GM19328 (cell line): ENCODE results near the gene TMEM184B.
"Not testable (repeated sequence)": the region's sequence is repeated elsewhere in the genome, so short reads cannot be mapped to it uniquely, and the experiment has no call there.

ENCODE experiments used
- ATAC-seq: cut with Tn5 transposase; IDR thresholded peaks from one replicate; pipeline ENCODE4 v1.9.1; 2021; ENCODE audit warnings: mild to moderate bottlenecking, moderate library complexity; ENCODE audit not compliant: unreplicated experiment

Gene TMEM184B

GRCh38 chr22:38249803-38250642 is 22.8 kb downstream of the TMEM184B start:
- ATAC-seq = no peak

- ATAC-seq = no peak
These were observed 23.5 kb downstream of the TMEM184B start for GRCh38 chr22:38249301-38249700.

DNA sequence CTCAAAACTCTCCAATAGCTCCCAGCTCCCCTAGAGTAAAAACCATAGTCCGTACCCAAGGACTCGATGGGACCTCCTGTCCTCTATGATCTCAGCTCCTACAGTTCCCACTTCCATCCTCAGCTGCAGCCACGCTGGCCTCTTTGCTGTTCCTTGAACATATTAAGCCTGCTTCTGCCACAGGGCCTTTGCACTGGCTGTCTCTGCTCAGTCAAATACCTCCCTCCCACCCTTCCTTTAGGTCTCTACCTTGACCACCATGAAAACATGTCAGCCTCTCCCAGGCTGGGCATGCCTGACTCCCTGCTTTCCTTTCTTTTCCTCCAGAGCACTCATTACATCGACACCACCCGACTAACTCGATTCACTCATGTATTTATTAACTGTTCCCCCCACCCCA is 24.5 kb downstream of the TMEM184B start:
- ATAC-seq = no peak

- no peak for ATAC-seq
These were observed 25.1 kb downstream of the TMEM184B start for GRCh38 chr22:38247713-38248112.

DNA sequence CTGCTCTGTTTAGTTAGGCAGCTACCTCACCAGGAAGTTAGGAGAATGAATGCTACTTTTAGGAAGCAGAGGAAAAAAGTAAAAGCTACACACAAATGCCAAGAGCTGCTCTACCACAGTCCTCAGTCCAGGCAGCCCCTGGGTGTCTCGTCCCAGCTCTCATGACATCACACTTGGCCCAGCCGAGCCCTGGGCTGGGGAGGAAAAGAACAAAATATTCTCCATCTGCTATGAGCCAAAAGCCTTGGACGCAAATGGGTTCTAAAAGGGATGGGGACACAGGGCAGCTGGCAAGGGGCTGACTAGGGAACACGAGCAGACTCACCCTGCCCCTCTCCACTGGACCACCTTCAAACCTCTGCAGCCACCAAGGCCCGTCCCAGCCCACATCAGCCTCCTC is 26.1 kb downstream of the TMEM184B start:
- no peak for ATAC-seq

GRCh38 chr22:38246046-38246658 is 26.7 kb downstream of the TMEM184B start:
- no peak for ATAC-seq

- ATAC-seq = no peak
These were observed 28.7 kb downstream of the TMEM184B start for GRCh38 chr22:38244106-38244505.

DNA sequence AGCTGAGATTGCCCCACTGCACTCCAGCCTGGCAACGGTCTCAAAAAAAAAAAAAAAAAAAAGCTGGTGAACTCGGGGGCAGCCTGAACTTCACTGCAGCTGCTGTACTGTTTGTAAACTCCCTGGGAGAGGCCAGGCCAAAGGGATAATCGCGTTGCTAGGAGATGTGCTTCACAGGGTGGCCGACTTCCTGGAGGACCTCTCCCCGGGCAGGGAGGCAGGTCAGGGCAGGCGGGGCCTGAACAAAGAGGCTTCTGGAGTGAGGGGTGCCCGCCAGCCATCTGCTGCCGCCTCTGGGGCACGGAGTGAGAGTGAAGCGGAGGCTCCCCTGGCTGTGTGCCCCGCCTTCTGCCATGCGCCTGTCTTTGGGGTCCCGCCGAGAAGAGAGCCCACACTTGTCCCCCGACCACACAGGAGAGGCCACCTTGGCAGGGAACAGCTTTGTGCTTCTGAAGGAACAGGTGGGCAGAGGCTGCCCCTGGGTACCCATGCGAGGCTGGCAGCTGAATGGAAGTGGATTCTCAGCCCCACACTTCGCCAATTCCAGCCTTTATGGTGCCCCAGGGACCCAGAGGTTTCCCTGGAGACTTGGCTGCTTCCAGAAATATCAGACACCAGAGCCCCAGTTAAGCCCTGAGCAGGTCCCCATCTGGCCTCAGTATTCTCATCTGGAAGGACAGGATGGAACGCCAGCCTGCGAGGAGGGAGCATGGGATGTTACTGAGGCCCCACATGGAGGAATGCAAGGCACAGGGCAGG is 29.6 kb downstream of the TMEM184B start:
- no peak for ATAC-seq

DNA sequence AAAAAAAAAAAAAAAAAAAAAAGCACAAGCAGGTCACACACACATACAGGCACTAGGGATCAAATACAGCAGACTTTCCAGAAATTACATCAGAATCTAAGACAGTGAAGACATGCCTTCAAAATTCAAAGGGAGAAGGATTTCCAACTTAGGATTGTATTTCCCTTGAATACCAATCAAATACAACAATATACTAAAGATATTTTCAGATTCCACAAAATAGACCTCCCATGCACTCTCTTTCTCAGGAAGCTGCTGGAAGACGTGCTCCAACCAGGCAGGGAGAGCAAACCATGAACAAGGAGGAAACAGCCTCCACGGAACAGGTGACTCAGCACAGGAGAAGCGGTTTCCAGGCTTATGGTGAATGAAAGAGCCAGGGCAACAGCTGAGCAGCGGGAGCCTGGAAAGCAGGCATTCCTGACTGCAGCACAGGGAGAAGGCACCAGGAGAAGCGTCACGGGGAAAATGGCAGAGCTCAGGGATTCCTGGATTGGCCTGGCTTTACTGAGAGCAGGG is 32.0 kb downstream of the TMEM184B start:
- ATAC-seq = no peak

DNA sequence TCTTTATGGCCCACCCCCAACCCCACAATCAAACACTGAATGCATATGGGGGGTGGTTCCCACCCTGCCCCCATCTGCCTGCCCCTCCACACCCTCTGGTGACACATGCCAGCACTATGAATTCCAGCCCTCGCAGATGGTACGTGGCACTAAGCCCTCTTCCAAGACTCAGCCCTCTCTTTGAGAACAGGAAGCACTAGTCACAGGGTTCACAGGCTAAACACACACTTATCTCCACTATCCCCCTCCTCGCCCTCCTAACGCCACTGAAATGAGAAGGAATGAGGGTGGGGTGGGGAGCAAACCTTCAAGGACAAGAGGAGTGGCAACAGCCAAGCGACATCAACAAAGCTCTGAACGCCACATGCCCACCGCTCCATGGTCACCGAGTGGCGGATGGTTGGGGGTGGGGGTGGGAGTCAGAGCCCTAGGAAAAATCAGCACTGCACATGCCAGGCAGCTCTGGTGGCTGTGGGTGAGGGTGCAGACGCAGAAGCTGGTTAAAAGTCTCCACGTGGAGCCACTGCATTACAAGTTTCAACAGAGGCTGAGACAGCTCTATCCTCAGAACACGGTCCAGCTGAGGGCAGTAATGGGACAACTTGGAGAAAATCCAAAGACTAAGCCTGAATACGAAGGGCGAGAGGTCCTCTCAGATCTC is 33.6 kb downstream of the TMEM184B start:
- ATAC-seq = no peak

- no peak for ATAC-seq
These were observed 34.2 kb downstream of the TMEM184B start for GRCh38 chr22:38238519-38239071.

- ATAC-seq = no peak
These were observed 36.0 kb downstream of the TMEM184B start for GRCh38 chr22:38236786-38237185.

DNA sequence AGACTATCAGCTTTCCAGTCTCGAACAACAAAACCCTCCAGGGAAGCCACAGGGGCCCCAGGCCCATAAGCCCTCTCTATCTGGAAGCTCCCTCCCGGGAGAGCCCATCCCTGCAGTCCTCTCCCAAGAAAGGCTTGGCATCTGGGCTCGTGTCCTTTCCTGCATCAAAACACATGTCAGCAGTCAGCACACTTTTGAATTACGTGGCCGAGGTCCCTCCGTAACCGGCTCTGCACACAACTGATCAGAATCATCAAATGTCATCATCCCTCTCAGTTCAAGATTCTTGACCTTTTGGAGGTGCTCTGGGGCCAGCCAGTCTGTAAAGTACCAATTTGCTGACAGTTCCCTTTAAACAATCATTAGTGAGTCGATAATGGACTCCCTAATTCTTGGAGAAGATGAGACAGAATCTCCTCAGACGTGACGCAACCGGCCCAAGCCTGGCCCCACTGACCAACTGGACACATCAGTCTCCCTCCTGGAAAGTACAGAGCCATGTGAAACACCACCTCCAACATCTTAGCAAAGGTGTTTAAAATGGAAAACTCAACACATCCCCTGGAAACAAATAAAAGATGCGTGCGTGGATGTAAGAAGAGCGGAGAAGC is 37.5 kb downstream of the TMEM184B start:
- no peak for ATAC-seq

DNA sequence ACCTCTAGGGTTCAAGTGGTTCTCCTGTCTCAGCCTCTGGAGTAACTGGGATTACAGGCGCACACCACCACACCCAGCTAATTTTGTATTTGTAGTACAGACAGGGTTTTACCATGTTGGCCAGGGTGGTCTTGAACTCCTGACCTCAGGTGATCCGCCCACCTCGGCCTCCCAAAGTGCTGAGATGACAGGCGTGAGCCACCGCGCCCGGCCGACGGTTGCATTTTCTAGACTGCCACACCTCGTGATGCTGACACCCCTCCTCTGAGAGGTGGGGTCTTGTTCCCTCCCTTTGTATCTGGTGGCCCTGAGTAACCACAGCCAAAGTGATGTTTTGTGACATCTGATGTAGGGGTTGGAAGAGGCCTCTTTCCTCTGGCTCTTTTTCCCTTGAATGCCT is 39.0 kb downstream of the TMEM184B start:
- ATAC-seq = not testable (repeated sequence)

GRCh38 chr22:38233427-38233826 is 39.4 kb downstream of the TMEM184B start:
- ATAC-seq = no peak

GRCh38 chr22:38232196-38232595 is 40.6 kb downstream of the TMEM184B start:
- no peak for ATAC-seq

GRCh38 chr22:38230916-38231315 is 41.9 kb downstream of the TMEM184B start:
- ATAC-seq = no peak

GRCh38 chr22:38230108-38230825 is 42.5 kb downstream of the TMEM184B start:
- no peak for ATAC-seq

DNA sequence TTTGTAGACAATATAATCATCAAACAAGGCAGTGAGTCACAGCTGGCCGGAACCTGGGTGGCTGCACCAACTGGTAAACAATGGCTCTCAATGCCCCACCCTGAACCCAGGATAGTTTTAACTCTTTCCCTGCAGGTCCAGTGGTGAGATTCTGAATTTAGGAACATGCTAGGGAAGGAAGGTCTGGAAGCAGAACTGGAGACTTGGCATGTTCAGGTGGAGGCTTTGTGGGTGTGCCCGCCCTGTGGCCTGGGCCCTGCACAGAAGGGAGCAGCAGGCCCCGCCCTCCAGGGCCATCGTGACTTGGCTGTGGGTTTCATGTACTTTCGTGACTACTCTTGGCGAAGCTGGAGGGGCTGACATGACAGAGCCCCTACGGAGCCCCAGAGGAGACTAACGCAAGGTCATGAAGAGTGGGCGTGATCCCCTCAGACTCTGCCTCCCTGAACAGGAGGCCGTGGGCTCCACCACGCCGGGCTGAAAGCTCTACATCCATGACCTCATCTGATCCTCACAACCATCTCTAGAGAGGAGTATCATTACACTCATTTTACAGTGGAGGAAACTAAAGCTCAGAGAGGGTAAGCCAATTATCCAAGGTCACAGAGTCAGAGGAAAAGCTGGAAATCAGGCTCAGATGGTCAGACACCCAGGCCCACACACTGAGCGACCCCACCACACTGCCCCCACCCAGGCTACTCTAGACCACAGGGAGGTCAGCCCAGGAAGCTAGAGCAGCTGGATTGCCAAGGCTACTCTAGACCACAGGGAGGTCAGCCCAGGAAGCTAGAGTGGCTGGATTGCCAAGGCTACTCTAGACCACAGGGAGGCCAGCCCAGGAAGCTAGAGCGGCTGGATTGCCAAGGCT is 43.7 kb downstream of the TMEM184B start:
- ATAC-seq = no peak
